GM23338 (cell line): ENCODE data around the gene CYB5R3. TPM values are rescaled to one million over a fixed set of nuclear protein-coding genes. Genes with fewer than 3 reads are reported as not detected.

ENCODE experiments used
- ATAC-seq: fragments of 200-7000 bp; cut with Tn5 transposase; 3 replicates; pipeline ENCODE4 v1.9.1; 2020
- DNase-seq: peaks from one replicate; pipeline ENCODE4 v3.0.0-alpha.2; 2015; ENCODE audit warnings: low spot score
- H2AFZ ChIP-seq: fragments of 200-600 bp; sonication (generic); 2 replicates; pipeline ENCODE4 v1.8.0; 2016; ENCODE audit warnings: antibody characterized with exemption, mild to moderate bottlenecking, moderate library complexity
- H3F3A ChIP-seq: fragments of 200-600 bp; sonication (generic); replicated peaks from 2 replicates; pipeline ENCODE4 v1.8.0; 2017; ENCODE audit warnings: antibody characterized with exemption, mixed run types, low read depth
- H3K27ac ChIP-seq: fragments of 200-600 bp; sonication (generic); 2 replicates; pipeline ENCODE4 v1.6.1; 2016; ENCODE audit warnings: low read depth
- H3K27me3 ChIP-seq: fragments of 200-600 bp; sonication (generic); 2 replicates; pipeline ENCODE4 v1.8.0; 2016; ENCODE audit warnings: mild to moderate bottlenecking, mixed run types, moderate library complexity; ENCODE audit not compliant: insufficient read depth
- H3K36me3 ChIP-seq: fragments of 200-600 bp; sonication (generic); 2 replicates; pipeline ENCODE4 v1.8.0; 2016; ENCODE audit warnings: mild to moderate bottlenecking; ENCODE audit not compliant: insufficient read depth
- H3K4me1 ChIP-seq: fragments of 200-600 bp; sonication (generic); 2 replicates; pipeline ENCODE4 v1.8.0; 2016; ENCODE audit warnings: mild to moderate bottlenecking, moderate library complexity; ENCODE audit not compliant: insufficient read depth
- H3K4me2 ChIP-seq: fragments of 200-600 bp; sonication (generic); 2 replicates; pipeline ENCODE4 v1.7.1; 2017; ENCODE audit warnings: mixed run types
- H3K4me3 ChIP-seq: fragments of 200-600 bp; sonication (generic); 2 replicates; pipeline ENCODE4 v1.6.1; 2016; ENCODE audit warnings: mixed run types
- H3K79me2 ChIP-seq: fragments of 200-600 bp; sonication (generic); replicated peaks from 2 replicates; pipeline ENCODE4 v1.8.0; 2017; ENCODE audit warnings: mild to moderate bottlenecking; ENCODE audit not compliant: insufficient read depth
- H3K9me2 ChIP-seq: fragments of 200-600 bp; sonication (generic); 2 replicates; pipeline ENCODE4 v1.8.0; 2017; ENCODE audit not compliant: insufficient read depth
- H4K20me1 ChIP-seq: fragments of 200-600 bp; sonication (generic); replicated peaks from 2 replicates; pipeline ENCODE4 v1.8.0; 2017; ENCODE audit warnings: mild to moderate bottlenecking; ENCODE audit not compliant: insufficient read depth
- H3K27ac Mint-ChIP-seq: 2 replicates; pipeline ENCODE4 v1.8.0; 2020; ENCODE audit warnings: inconsistent platforms, mild to moderate bottlenecking, moderate library complexity, mixed read lengths
- H3K27me3 Mint-ChIP-seq: 3 replicates; pipeline ENCODE4 v1.8.0; 2022; ENCODE audit warnings: low read depth, mild to moderate bottlenecking, moderate library complexity, mixed read lengths, inconsistent platforms; ENCODE audit not compliant: insufficient read depth, poor library complexity
- H3K36me3 Mint-ChIP-seq: 3 replicates; pipeline ENCODE4 v1.8.0; 2021; ENCODE audit warnings: low read depth, mild to moderate bottlenecking, inconsistent platforms, moderate library complexity, mixed read lengths
- H3K4me1 Mint-ChIP-seq: 3 replicates; pipeline ENCODE4 v1.8.0; 2020; ENCODE audit warnings: mild to moderate bottlenecking, inconsistent platforms, mixed read lengths
- H3K4me3 Mint-ChIP-seq: 3 replicates; pipeline ENCODE4 v1.8.0; 2021; ENCODE audit warnings: moderate library complexity, mild to moderate bottlenecking, inconsistent platforms, mixed read lengths
- H3K9me3 Mint-ChIP-seq: 3 replicates; pipeline ENCODE4 v1.8.0; 2020; ENCODE audit warnings: moderate library complexity, mild to moderate bottlenecking, inconsistent platforms, mixed read lengths
- CREB1 ChIP-seq: fragments of 250-450 bp; sonication (Bioruptor Pico); IDR thresholded peaks from 2 replicates; pipeline ENCODE4 v1.5.0; 2020; ENCODE audit warnings: low read depth, mild to moderate bottlenecking, moderate library complexity
- ETS1 ChIP-seq: IDR thresholded peaks from 2 replicates; pipeline ENCODE4 v1.6.1; 2016; ENCODE audit warnings: antibody characterized with exemption
- EZH2 ChIP-seq: fragments of 200-600 bp; sonication (generic); IDR thresholded peaks from one replicate; pipeline ENCODE4 v1.8.0; 2017; ENCODE audit warnings: antibody characterized with exemption, mild to moderate bottlenecking, low read depth; ENCODE audit not compliant: unreplicated experiment
- EZH2phosphoT487 ChIP-seq: fragments of 200-600 bp; sonication (generic); IDR thresholded peaks from one replicate; pipeline ENCODE4 v1.8.1; 2018; ENCODE audit warnings: antibody characterized with exemption; ENCODE audit not compliant: unreplicated experiment
- NANOG ChIP-seq: IDR thresholded peaks from 2 replicates; pipeline ENCODE4 v1.6.1; 2016; ENCODE audit warnings: antibody characterized with exemption, borderline replicate concordance
- REST ChIP-seq: IDR thresholded peaks from one replicate; pipeline ENCODE4 v1.6.1; 2018; ENCODE audit warnings: antibody characterized with exemption; ENCODE audit not compliant: unreplicated experiment
- STAT1 ChIP-seq: IDR thresholded peaks from one replicate; pipeline ENCODE4 v1.6.1; 2016; ENCODE audit warnings: antibody characterized with exemption; ENCODE audit not compliant: unreplicated experiment
- ZNF331 ChIP-seq: fragments of 250-450 bp; sonication (Bioruptor Pico); IDR thresholded peaks from 2 replicates; pipeline ENCODE4 v1.5.0; 2020; ENCODE audit warnings: low read depth, mild to moderate bottlenecking, moderate library complexity
- ZNF462 ChIP-seq: fragments of 250-450 bp; sonication (Bioruptor Pico); IDR thresholded peaks from 2 replicates; pipeline ENCODE4 v1.5.0; 2020; ENCODE audit warnings: mild to moderate bottlenecking, moderate library complexity
- polyA plus RNA-seq: library from polyadenylated mRNA; unstranded; fragments of >200 nt; fragmentation: Nextera tagmentation; extraction: Ambion mirVana; gene quantifications from 2 replicates; pipeline ENCODE4 v1.2.1, GENCODE V29; 2016
- total RNA-seq: library from RNA; depleted of rRNA; stranded (reverse); fragments of >200 nt; shearing (Covaris generic); gene quantifications from 2 replicates; pipeline ENCODE4 v1.2.3, GENCODE V29; 2014

CYB5R3 gene
- total and polyA plus RNA-seq, 2 experiments from 2014 or later, result 76.2 to 76.9 TPM

- H3K4me2 ChIP-seq, result no peak overlapping the region
Observed at GRCh38 chr22:42680648-42681047, 31.5 kb upstream of the CYB5R3 start.

More at GRCh38 chr22:42680648-42681047, 31.5 kb upstream of the CYB5R3 start:
- H3K36me3 Mint-ChIP-seq, result peaks cover 5% of the 10 kb centered on the region; the same call in 2 of the 3 replicates
- no peaks in the 10 kb centered on the region for H3K36me3 ChIP-seq
- ATAC-seq, result no peak
- no peak overlapping the region for H3K4me3 ChIP-seq
- H3K4me1 Mint-ChIP-seq, result no peaks in the 10 kb centered on the region
- DNase-seq, result no peak
- H4K20me1 ChIP-seq, result no peaks in the 10 kb centered on the region
- no peak overlapping the region for H2AFZ ChIP-seq
- no peak for TF ChIP-seq ETS1
- no peak for TF ChIP-seq REST
- TF ChIP-seq EZH2, result no peak
- TF ChIP-seq NANOG, result no peak
- no peak for TF ChIP-seq ZNF462 (CRISPR knock-in tag)
- TF ChIP-seq EZH2phosphoT487, result no peak
- TF ChIP-seq ZNF331 (CRISPR knock-in tag), result no peak
- TF ChIP-seq CREB1 (CRISPR knock-in tag), result no peak
- TF ChIP-seq STAT1, result no peak
- H3K4me1 ChIP-seq, result no peaks in the 10 kb centered on the region
- no peak overlapping the region; the same call in 1 of the 2 replicates for H3K27ac Mint-ChIP-seq
- no peak overlapping the region for H3K4me3 Mint-ChIP-seq
- H3K27me3 ChIP-seq, result no peaks in the 10 kb centered on the region
- H3K79me2 ChIP-seq, result no peaks in the 10 kb centered on the region
- peaks cover 5% of the 10 kb centered on the region for H3K27me3 Mint-ChIP-seq
- no peaks in the 10 kb centered on the region for H3K9me2 ChIP-seq
- H3K9me3 Mint-ChIP-seq, result peaks cover 20% of the 10 kb centered on the region
- H3F3A ChIP-seq, result no peaks in the 10 kb centered on the region
- no peak overlapping the region for H3K27ac ChIP-seq
